Caco-2 (cell line): ENCODE measurements around the gene CHST4. TPM values are rescaled to one million over a fixed set of nuclear protein-coding genes. Genes with fewer than 3 reads are reported as not detected.

Source experiments
- BruUV-seq: library from RNA; stranded (reverse); fragments of 400-500 nt; replicated peaks from 2 replicates; lab custom pipeline; 2021; lab: Mats Ljungman, UMichigan
- CTCF ChIA-PET: fragments of 300-600 bp; sonication (Branson Sonifier 250); formaldehyde crosslinking; loops from one replicate; lab custom pipeline; 2022; ENCODE audit warnings: antibody characterized with exemption; lab: Charles Lee
- POLR2A ChIA-PET: fragments of 300-600 bp; sonication (Branson Sonifier 250); formaldehyde crosslinking; loops from one replicate; lab custom pipeline; 2022; ENCODE audit warnings: antibody characterized with exemption; lab: Charles Lee
- DNase-seq, 2 experiments: peaks; one replicate each; pipeline versions ENCODE4 v3.0.0 to v3.0.0-alpha.2; 2020 to 2022
- H3K27me3 ChIP-seq: replicated peaks from 2 replicates; pipeline ENCODE4 v1.6.0; 2011; ENCODE audit warnings: low read length; ENCODE audit not compliant: control insufficient read depth, insufficient read depth
- H3K36me3 ChIP-seq: 2 replicates; pipeline ENCODE4 v1.5.1; 2011; ENCODE audit warnings: low read length; ENCODE audit not compliant: control insufficient read depth, insufficient read depth
- H3K4me1 ChIP-seq: fragments of 250-450 bp; sonication (Bioruptor Pico); 2 replicates; pipeline ENCODE4 v1.5.1; 2020; ENCODE audit warnings: mild to moderate bottlenecking
- H3K4me3 ChIP-seq: 2 replicates; pipeline ENCODE4 v1.5.1; 2011; ENCODE audit warnings: low read depth, mild to moderate bottlenecking, control low read depth, low read length
- H3K9me3 ChIP-seq: fragments of 250-450 bp; sonication (Bioruptor Pico); 2 replicates; pipeline ENCODE4 v1.5.1; 2020; ENCODE audit warnings: mild to moderate bottlenecking, moderate library complexity
- H3K27ac Mint-ChIP-seq: one replicate; pipeline ENCODE4 v1.8.0; 2022; ENCODE audit warnings: mixed read lengths; ENCODE audit not compliant: unreplicated experiment
- H3K27me3 Mint-ChIP-seq: one replicate; pipeline ENCODE4 v1.8.0; 2022; ENCODE audit warnings: mixed read lengths; ENCODE audit not compliant: insufficient read depth, unreplicated experiment
- H3K36me3 Mint-ChIP-seq: one replicate; pipeline ENCODE4 v1.8.0; 2022; ENCODE audit warnings: mild to moderate bottlenecking, mixed read lengths; ENCODE audit not compliant: insufficient read depth, unreplicated experiment
- H3K4me1 Mint-ChIP-seq: one replicate; pipeline ENCODE4 v1.8.0; 2022; ENCODE audit warnings: low read depth, mixed read lengths; ENCODE audit not compliant: unreplicated experiment
- H3K4me3 Mint-ChIP-seq: one replicate; pipeline ENCODE4 v1.8.0; 2022; ENCODE audit warnings: mild to moderate bottlenecking, moderate library complexity, mixed read lengths; ENCODE audit not compliant: unreplicated experiment
- H3K9me3 Mint-ChIP-seq: one replicate; pipeline ENCODE4 v1.8.0; 2022; ENCODE audit warnings: mixed read lengths; ENCODE audit not compliant: unreplicated experiment
- CTCF ChIP-seq, 2 experiments: fragments of 200-600 bp in 1 of 2; IDR thresholded peaks; 1 replicate in 1 of 2; 2 replicates in 1 of 2; pipeline versions ENCODE4 v1.5.1 to v1.8.0; 2011 to 2022; ENCODE audit warnings: antibody characterized with exemption in 1 of 2, control low read depth in 1 of 2, inconsistent platforms in 1 of 2, low read depth in 1 of 2, low read length in 1 of 2, mild to moderate bottlenecking in 1 of 2, moderate library complexity in 1 of 2; ENCODE audit not compliant: insufficient read depth in 1 of 2, severe bottlenecking in 1 of 2, unreplicated experiment in 1 of 2
- intact Hi-C: fragments of 100-400 bp; cut with micrococcal nuclease; formaldehyde crosslinking; loops from one replicate; pipeline ENCODE4 v1.10.0; 2022; ENCODE audit not compliant: unreplicated experiment
- total RNA-seq: library from RNA; stranded (reverse); gene quantifications from 2 replicates; pipeline ENCODE4 v1.2.3, GENCODE V29; 2022

CHST4 gene
- total RNA-seq, 1 experiment from 2014 or later = not detected

- no peak overlapping the region for H3K4me3 Mint-ChIP-seq
- H3K9me3 Mint-ChIP-seq = peaks cover under 1% of the 10 kb centered on the region
- no peak overlapping the region for H3K4me3 ChIP-seq
- peaks cover 3% of the 10 kb centered on the region for H3K27me3 Mint-ChIP-seq
- intact Hi-C loops = no loop called here
- peaks cover 7% of the 10 kb centered on the region for H3K4me1 Mint-ChIP-seq
- ChIA-PET POLR2A (no interaction called here), CTCF (interaction anchor here (1.2 to 1.3 kb wide), 2 partner anchors 20 to 26 kb away, joined by 4 read pairs; no protein-coding TSS in a partner anchor)
- H3K9me3 ChIP-seq = no peaks in the 10 kb centered on the region
- H3K36me3 Mint-ChIP-seq = no peaks in the 10 kb centered on the region
- no peaks in the 10 kb centered on the region for H3K4me1 ChIP-seq
- TF ChIP-seq CTCF (IDR thresholded peaks at IDR 0.05; ENCODE audit: insufficient read depth in 1 of 2, low read depth in 1 of 2, low read length in 1 of 2, severe bottlenecking in 1 of 2, unreplicated experiment in 1 of 2) = no peak
- H3K27ac Mint-ChIP-seq = no peak overlapping the region
- no TSS peak for BruUV-seq
- no peaks in the 10 kb centered on the region for H3K27me3 ChIP-seq
- DNase-seq = no peak
- no peaks in the 10 kb centered on the region for H3K36me3 ChIP-seq
Measured at GRCh38 chr16:71585318-71585703, 59.1 kb downstream of the CHST4 start.

Other genes with a start within 250 kb of the CHST4 start
- 18.5 and 19.4 TPM in 2 replicates for gene CMTR2, start 237.0 kb upstream of the CHST4 start, total RNA-seq
- gene CALB2, start 167.7 kb upstream of the CHST4 start, total RNA-seq = 0.65 TPM in 1 of 2 replicates, not detected in the other
- gene TLE7, start 84.4 kb upstream of the CHST4 start, total RNA-seq = not detected in 2 replicates
- 8.5 and 9.6 TPM in 2 replicates for gene ZNF23, start 64.2 kb upstream of the CHST4 start, total RNA-seq
- 5.1 TPM in 2 replicates for gene ZNF19, start 37.1 kb upstream of the CHST4 start, total RNA-seq
- not detected in 2 replicates for gene TAT, start 50.7 kb downstream of the CHST4 start, total RNA-seq
- gene MARVELD3, start 99.8 kb downstream of the CHST4 start, total RNA-seq = 50.6 and 51.7 TPM in 2 replicates
- 18.8 and 20.6 TPM in 2 replicates for gene PHLPP2, start 198.3 kb downstream of the CHST4 start, total RNA-seq